ENCODE results near the gene ZNF593. TPM values are rescaled to one million over a fixed set of nuclear protein-coding genes. Genes with fewer than 3 reads are reported as not detected.

The ZNF593 gene
- total RNA-seq, 2 experiments from 2014 or later: 26.5 to 31.0 TPM

DNA sequence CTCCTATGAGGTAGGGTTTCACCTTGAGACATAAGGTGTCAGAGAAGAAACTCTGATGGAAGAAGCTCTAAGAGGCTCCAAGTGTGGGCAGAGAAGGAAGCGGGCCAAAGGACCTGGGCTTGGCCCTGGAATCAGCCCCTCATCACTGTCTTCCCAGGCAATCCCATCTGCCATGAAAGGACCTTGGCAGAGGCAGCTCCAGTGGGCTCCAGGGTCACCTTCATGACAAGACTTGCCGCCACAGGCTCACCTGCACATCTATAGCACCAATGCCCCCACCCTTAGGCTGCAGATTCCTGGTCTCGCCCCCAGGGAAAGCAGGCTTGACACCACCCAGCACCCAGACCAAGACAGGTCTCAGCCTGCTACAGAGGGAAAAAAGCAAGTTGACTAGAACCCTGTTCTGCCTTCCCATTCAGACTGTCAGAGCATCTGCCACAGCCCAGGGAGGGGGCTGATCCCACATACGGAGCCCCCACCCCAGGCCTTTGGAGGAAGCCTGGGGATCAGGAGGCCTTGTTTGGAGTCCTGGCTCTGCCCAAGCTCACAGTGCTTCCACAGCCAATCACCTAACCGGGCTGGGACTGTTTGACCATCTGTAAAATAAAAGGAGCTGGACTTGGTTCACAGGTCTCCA, 11.3 kb upstream of the ZNF593 start:
- no peak for ATAC-seq (ENCODE audit: low read depth)
- no peak for DNase-seq
- no peaks in the 10 kb centered on the region for H3K9me3 Mint-ChIP-seq
- H3K4me1 Mint-ChIP-seq: peaks cover 9% of the 10 kb centered on the region
- H3K36me3 Mint-ChIP-seq: no peaks in the 10 kb centered on the region
- no peak overlapping the region for H3K27ac Mint-ChIP-seq
- peaks cover 55% of the 10 kb centered on the region for H3K27me3 Mint-ChIP-seq
- no peak overlapping the region for H3K4me3 Mint-ChIP-seq
- POLR2A ChIA-PET: no interaction called here

GRCh38 chr1:26158908-26159742, 10.6 kb upstream of the ZNF593 start, which contains the start of gene FAM110D:
Gene FAM110D, plus strand, starts transcription at chr1:26159079. Its CDS starts 2,213 bp downstream, at chr1:26161292.
- ATAC-seq (ENCODE audit: low read depth) (no peak), DNase-seq (no peak)
- POLR2A ChIA-PET: interaction anchor here (0.6 kb wide), 1 partner anchor 38 kb away, joined by 4 read pairs; no protein-coding TSS in a partner anchor
- H3K4me1 Mint-ChIP-seq: peaks cover 11% of the 10 kb centered on the region
- no peak within 1 kb of the TSS for H3K27ac Mint-ChIP-seq
- H3K36me3 Mint-ChIP-seq: no peaks in the 10 kb centered on the region
- H3K9me3 Mint-ChIP-seq: no peaks in the 10 kb centered on the region
- no peak within 1 kb of the TSS for H3K4me3 Mint-ChIP-seq
- peaks cover 56% of the 10 kb centered on the region for H3K27me3 Mint-ChIP-seq

- Mint-ChIP-seq H3K27ac (no peak overlapping the region), H3K27me3 (peaks cover 57% of the 10 kb centered on the region), H3K36me3 (no peaks in the 10 kb centered on the region), H3K9me3 (no peaks in the 10 kb centered on the region), H3K4me1 (peaks cover 11% of the 10 kb centered on the region), H3K4me3 (no peak overlapping the region)
- POLR2A ChIA-PET: interaction anchor here (0.6 kb wide), 1 partner anchor 39 kb away, joined by 4 read pairs; no protein-coding TSS in a partner anchor
- ATAC-seq (ENCODE audit: low read depth) (no peak), DNase-seq (no peak)
These were observed 10.0 kb upstream of the ZNF593 start for GRCh38 chr1:26159743-26160039.

DNA sequence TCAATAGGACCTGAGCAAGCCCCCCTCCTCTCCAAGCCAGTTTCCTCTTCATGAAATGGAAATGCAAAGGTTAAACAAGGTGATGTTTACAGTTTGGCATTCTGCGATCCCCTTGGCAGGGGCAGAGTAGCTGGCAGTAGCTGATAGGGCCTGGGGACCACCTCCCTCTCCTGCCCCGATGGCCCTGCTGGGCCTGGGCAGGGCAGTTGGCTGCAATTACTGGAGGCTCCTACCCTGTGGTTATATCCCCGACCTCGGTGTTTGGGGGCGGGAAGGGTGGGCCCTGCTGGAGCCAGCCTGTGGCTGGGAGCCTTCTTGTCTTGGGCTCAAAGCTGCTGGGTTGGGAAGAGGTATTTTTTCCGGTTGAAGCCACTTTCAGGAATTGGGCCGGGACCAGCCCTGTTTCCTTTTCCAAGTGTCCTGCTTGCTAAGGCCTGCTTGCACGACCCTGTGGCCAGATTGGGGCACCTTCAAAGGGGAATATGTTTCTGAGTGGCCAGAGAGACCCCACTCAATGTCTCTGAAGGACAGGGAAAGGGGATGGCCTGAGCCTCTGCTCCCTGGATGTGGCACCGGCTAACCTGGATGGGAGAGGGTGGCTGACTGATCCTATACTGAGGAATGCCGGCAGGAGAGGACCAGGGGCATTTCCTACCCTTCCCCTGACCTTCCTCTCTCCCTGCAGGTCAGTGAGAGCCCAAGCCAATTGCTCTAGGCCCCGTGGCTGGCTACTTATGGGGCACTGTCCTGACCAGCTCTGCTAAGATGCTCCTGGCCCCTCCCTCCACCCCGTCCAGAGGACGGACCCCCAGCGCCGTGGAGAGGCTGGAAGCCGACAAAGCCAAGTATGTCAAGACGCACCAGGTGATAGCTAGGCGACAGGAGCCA, 8.9 kb upstream of the ZNF593 start:
- no peak for DNase-seq
- peak overlapping the region; percentile 25 for H3K4me3 Mint-ChIP-seq
- POLR2A ChIA-PET: no interaction called here

DNA sequence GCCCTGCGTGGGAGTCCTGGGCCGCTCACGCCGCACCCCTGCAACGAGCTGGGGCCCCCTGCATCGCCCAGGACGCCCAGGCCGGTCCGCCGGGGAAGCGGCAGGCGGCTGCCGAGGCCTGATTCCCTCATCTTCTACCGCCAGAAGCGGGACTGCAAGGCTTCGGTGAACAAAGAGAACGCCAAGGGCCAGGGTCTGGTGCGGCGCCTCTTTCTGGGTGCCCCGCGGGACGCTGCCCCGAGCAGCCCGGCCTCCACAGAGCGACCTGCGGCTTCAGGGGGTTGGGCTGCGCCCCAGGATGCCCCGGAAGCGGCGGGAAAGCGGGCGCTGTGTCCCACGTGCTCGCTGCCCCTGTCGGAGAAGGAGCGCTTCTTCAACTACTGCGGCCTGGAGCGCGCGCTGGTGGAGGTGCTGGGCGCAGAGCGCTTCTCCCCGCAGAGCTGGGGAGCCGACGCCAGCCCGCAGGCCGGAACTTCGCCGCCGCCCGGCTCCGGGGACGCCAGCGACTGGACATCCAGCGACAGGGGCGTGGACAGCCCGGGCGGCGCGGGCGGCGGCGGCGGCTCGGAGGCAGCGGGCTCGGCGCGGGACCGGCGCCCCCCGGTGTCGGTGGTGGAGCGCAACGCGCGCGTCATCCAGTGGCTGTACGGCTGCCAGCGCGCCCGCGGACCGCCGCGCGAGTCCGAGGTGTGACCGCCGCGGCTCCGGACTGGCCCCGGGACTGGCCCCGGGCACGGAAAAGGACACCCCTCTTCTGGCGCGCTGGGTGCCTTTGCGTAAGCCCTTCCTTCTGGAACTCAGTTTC, 8.1 kb upstream of the ZNF593 start:
- Mint-ChIP-seq H3K9me3 (no peaks in the 10 kb centered on the region), H3K4me1 (peaks cover 16% of the 10 kb centered on the region), H3K36me3 (no peaks in the 10 kb centered on the region), H3K4me3 (peak overlapping the region; percentile 70), H3K27me3 (peaks cover 54% of the 10 kb centered on the region), H3K27ac (no peak overlapping the region)
- POLR2A ChIA-PET: no interaction called here
- peak; percentile 70 for DNase-seq
- ATAC-seq (ENCODE audit: low read depth): peak; percentile 44

More for the DNA sequence above, 8.9 kb upstream of the ZNF593 start:
- Mint-ChIP-seq H3K27me3 (peaks cover 58% of the 10 kb centered on the region), H3K27ac (no peak overlapping the region), H3K9me3 (no peaks in the 10 kb centered on the region), H3K4me1 (peaks cover 14% of the 10 kb centered on the region), H3K36me3 (no peaks in the 10 kb centered on the region)
- no peak for ATAC-seq (ENCODE audit: low read depth)

DNA sequence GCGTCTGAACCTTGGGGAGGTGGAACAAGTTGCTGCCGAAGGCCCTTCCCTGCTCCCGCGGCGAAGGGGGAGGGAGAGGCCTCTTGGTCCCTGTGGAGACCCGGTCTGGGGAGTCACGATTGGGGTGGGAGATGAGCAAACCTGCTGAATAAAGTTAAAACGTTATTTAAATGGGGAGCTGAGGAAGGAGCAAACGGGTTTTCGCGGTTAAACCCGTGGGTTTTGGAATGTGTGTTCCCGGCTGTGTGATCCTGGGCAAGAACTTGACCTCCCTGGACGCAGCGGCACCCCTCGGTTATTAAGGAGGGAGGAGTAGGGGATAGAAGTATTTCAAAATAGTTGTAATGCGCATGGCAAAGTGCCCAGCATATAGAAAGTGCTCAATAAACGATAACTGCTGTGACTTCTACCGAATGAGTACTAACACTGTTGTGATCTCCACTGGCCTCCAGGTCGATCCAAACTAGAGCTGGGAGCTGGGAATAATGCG, 7.4 kb upstream of the ZNF593 start:
- Mint-ChIP-seq H3K4me1 (peaks cover 18% of the 10 kb centered on the region), H3K4me3 (peak overlapping the region; percentile 70), H3K27me3 (peaks cover 49% of the 10 kb centered on the region), H3K9me3 (no peaks in the 10 kb centered on the region), H3K27ac (no peak overlapping the region), H3K36me3 (no peaks in the 10 kb centered on the region)
- no peak for DNase-seq
- no peak for ATAC-seq (ENCODE audit: low read depth)
- POLR2A ChIA-PET: no interaction called here

DNA sequence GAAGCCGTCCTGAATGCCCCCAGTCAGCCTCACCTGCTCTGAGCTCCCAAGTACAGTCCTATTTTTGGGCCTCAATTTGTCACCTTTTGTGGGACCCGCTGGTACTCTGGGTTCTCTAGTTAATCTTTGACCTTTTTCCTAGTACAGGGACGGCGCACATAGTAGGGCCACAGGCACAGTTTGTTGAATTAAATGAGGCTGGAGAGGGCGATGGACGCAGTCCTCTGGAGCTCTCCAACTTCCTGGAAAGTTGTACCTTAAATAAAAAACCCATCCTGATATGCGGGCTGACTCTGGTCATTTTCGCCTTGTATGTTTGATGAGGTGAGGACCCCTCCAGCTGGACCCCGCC, 6.0 kb upstream of the ZNF593 start:
- no peaks in the 10 kb centered on the region for H3K9me3 Mint-ChIP-seq
- peaks cover 40% of the 10 kb centered on the region for H3K27me3 Mint-ChIP-seq
- no peak for DNase-seq
- peaks cover 18% of the 10 kb centered on the region for H3K4me1 Mint-ChIP-seq
- no peaks in the 10 kb centered on the region for H3K36me3 Mint-ChIP-seq
- H3K4me3 Mint-ChIP-seq: peak overlapping the region; percentile 50
- POLR2A ChIA-PET: interaction anchor here (0.8 kb wide), 1 partner anchor 72 kb away, joined by 3 read pairs; no protein-coding TSS in a partner anchor
- no peak overlapping the region for H3K27ac Mint-ChIP-seq
- no peak for ATAC-seq (ENCODE audit: low read depth)

- Mint-ChIP-seq H3K4me1 (peaks cover 19% of the 10 kb centered on the region), H3K36me3 (no peaks in the 10 kb centered on the region), H3K9me3 (no peaks in the 10 kb centered on the region), H3K4me3 (peak overlapping the region; percentile 50), H3K27me3 (peaks cover 38% of the 10 kb centered on the region), H3K27ac (no peak overlapping the region)
- ATAC-seq (ENCODE audit: low read depth) (peak; percentile 69), DNase-seq (peak; percentile 85)
- POLR2A ChIA-PET: interaction anchor here (0.8 kb wide), 1 partner anchor 71 kb away, joined by 3 read pairs; no protein-coding TSS in a partner anchor
These were observed 5.5 kb upstream of the ZNF593 start for GRCh38 chr1:26164036-26164860.

GRCh38 chr1:26164861-26165842, 4.6 kb upstream of the ZNF593 start:
- no peaks in the 10 kb centered on the region for H3K9me3 Mint-ChIP-seq
- peaks cover 20% of the 10 kb centered on the region for H3K4me1 Mint-ChIP-seq
- no peaks in the 10 kb centered on the region for H3K36me3 Mint-ChIP-seq
- POLR2A ChIA-PET: no interaction called here
- H3K27ac Mint-ChIP-seq: no peak overlapping the region
- peaks cover 32% of the 10 kb centered on the region for H3K27me3 Mint-ChIP-seq
- ATAC-seq (ENCODE audit: low read depth) (no peak), DNase-seq (no peak)
- H3K4me3 Mint-ChIP-seq: peak overlapping the region; percentile 30

- Mint-ChIP-seq H3K4me1 (peaks cover 30% of the 10 kb centered on the region), H3K36me3 (no peaks in the 10 kb centered on the region), H3K27ac (no peak overlapping the region), H3K9me3 (no peaks in the 10 kb centered on the region), H3K27me3 (peaks cover 28% of the 10 kb centered on the region), H3K4me3 (no peak overlapping the region)
- DNase-seq (no peak), ATAC-seq (ENCODE audit: low read depth) (no peak)
- POLR2A ChIA-PET: no interaction called here
These were observed 2.9 kb upstream of the ZNF593 start for GRCh38 chr1:26166719-26167281.

All from activated naive CD8-positive, alpha-beta T cell treated with anti-CD3 and anti-CD28 coated beads, Interleukin-2, amount 10 ng/mL, durations not matched to agents 7 days and 5 days (primary cell).